T-cell (primary cell): ENCODE measurements around the gene DHX34. TPM values are rescaled to one million over a fixed set of nuclear protein-coding genes. Genes with fewer than 3 reads are reported as not detected.

Experiments used
- ATAC-seq, 4 experiments: fragments of 200-7000 bp in 3 of 4; fragments of 150-1000 bp in 1 of 4; cut with Tn5 transposase; replicated peaks in 1 of 4; 1 replicate in 3 of 4; 2 replicates in 1 of 4; pipeline ENCODE4 v1.10.0; 2021; ENCODE audit warnings: moderate library complexity in 3 of 4, mild to moderate bottlenecking in 2 of 4, moderate number of reproducible peaks in 1 of 4
- CTCF ChIA-PET, 2 donors: fragments of 300-600 bp; sonication (Branson Sonifier 250); formaldehyde crosslinking; loops; one replicate each; lab custom pipeline; 2022; ENCODE audit warnings: antibody characterized with exemption in 2 of 2; lab: Charles Lee
- POLR2A ChIA-PET, 2 donors: fragments of 300-600 bp; sonication (Branson Sonifier 250); formaldehyde crosslinking; loops; one replicate each; lab custom pipeline; 2022; ENCODE audit warnings: antibody characterized with exemption in 2 of 2; lab: Charles Lee
- DNase-seq, 35 experiments: peaks; one replicate each; pipeline versions ENCODE4 v3.0.0 to v3.0.0-alpha.2; 2013 to 2023
- H3K27ac ChIP-seq: one replicate; pipeline ENCODE4 v1.5.1; 2013; ENCODE audit warnings: low read length
- H3K27me3 ChIP-seq, 2 experiments: replicated peaks in 1 of 2; 1 replicate in 1 of 2; 2 replicates in 1 of 2; pipeline versions ENCODE4 v1.6.1 to v1.7.0; 2013; ENCODE audit warnings: low read length in 1 of 2, mixed read lengths in 1 of 2; ENCODE audit not compliant: control insufficient read depth in 2 of 2, insufficient read depth in 2 of 2; ENCODE audit errors: extremely low read depth in 1 of 2
- H3K36me3 ChIP-seq, 2 donors: 1 replicate in 1 of 2; 2 replicates in 1 of 2; pipeline versions ENCODE4 v1.6.1 to v1.7.0; 2013; ENCODE audit warnings: low read length in 1 of 2; ENCODE audit not compliant: control insufficient read depth in 2 of 2, insufficient read depth in 1 of 2; ENCODE audit errors: extremely low read depth in 1 of 2
- H3K4me1 ChIP-seq, 2 experiments: 1 replicate in 1 of 2; 2 replicates in 1 of 2; pipeline versions ENCODE4 v1.6.1 to v1.7.0; 2013; ENCODE audit warnings: low read length in 2 of 2, mixed read lengths in 1 of 2; ENCODE audit not compliant: insufficient read depth in 2 of 2, control insufficient read depth in 1 of 2; ENCODE audit errors: extremely low read depth in 1 of 2
- H3K4me3 ChIP-seq, 2 donors: 1 replicate in 1 of 2; 2 replicates in 1 of 2; pipeline versions ENCODE4 v1.5.1 to v1.7.0; 2013; ENCODE audit warnings: mild to moderate bottlenecking in 2 of 2, low read length in 1 of 2, moderate library complexity in 1 of 2; ENCODE audit not compliant: control insufficient read depth in 1 of 2; ENCODE audit errors: extremely low read depth in 1 of 2
- H3K9me3 ChIP-seq: 2 replicates; pipeline ENCODE4 v1.7.0; 2013
- H3K27ac Mint-ChIP-seq, 2 donors: one replicate each; pipeline ENCODE4 v1.8.0; 2020 to 2021; ENCODE audit warnings: mild to moderate bottlenecking in 2 of 2, mixed read lengths in 2 of 2
- H3K27me3 Mint-ChIP-seq, 2 donors: one replicate each; pipeline ENCODE4 v1.8.0; 2021 to 2022; ENCODE audit warnings: mixed read lengths in 2 of 2
- H3K36me3 Mint-ChIP-seq: one replicate; pipeline ENCODE4 v1.8.0; 2021; ENCODE audit warnings: mixed read lengths
- H3K4me1 Mint-ChIP-seq, 3 donors: one replicate each; pipeline ENCODE4 v1.8.0; 2020 to 2022; ENCODE audit warnings: mixed read lengths in 3 of 3, mild to moderate bottlenecking in 1 of 3
- H3K4me3 Mint-ChIP-seq, 3 donors: one replicate each; pipeline ENCODE4 v1.8.0; 2020 to 2022; ENCODE audit warnings: mild to moderate bottlenecking in 3 of 3, mixed read lengths in 3 of 3, moderate library complexity in 3 of 3
- H3K9me3 Mint-ChIP-seq, 3 donors: one replicate each; pipeline ENCODE4 v1.8.0; 2020 to 2022; ENCODE audit warnings: mixed read lengths in 3 of 3
- WGBS: methylation state at CpG from one replicate; pipeline ENCODE4 v1.1.5; 2013; ENCODE audit warnings: missing lambda C conversion rate; ENCODE audit not compliant: insufficient coverage; 5-methylcytosine and 5-hydroxymethylcytosine counted together
- total RNA-seq, 35 experiments: library from RNA in 6 of 35; stranded (reverse) in 6 of 35; fragments of 120-200 nt in 1 of 35; gene quantifications; one replicate each; pipeline versions ENCODE4 v1.2.1 to v1.2.4 and lab custom pipeline; 2013 to 2026

The DHX34 gene
- total RNA-seq, 5 donors from 2014 or later (not counting 1 experiment from before 2014, with no cell fraction given), result 13.4 to 30.7 (median 28.8) TPM

GRCh38 chr19:47350630-47351029 lies 1.5 kb downstream of the DHX34 start:
- Mint-ChIP-seq H3K36me3 (peaks cover 15% of the 10 kb centered on the region), H3K4me3 (peak overlapping the region; percentile 62 to 99 (median 73)), H3K9me3 (no peaks in the 10 kb centered on the region), H3K27ac (peak overlapping the region; percentile 4 to 5), H3K4me1 (peaks cover 34 to 45% (median 43%) of the 10 kb centered on the region in 3 donors), H3K27me3 (no peaks in the 10 kb centered on the region)
- DNase-seq, result no peak
- ATAC-seq, result no peak
- Histone ChIP-seq H3K4me1 (peaks cover 5 to 22% of the 10 kb centered on the region in 2 experiments), H3K9me3 (no peaks in the 10 kb centered on the region), H3K27me3 (no peaks in the 10 kb centered on the region), H3K36me3 (peaks cover 7 to 37% of the 10 kb centered on the region in 2 donors), H3K4me3 (no peak overlapping the region), H3K27ac (no peak overlapping the region)
- ChIA-PET POLR2A (no interaction called here), CTCF (interaction anchor here in 1 of 2 donors (0.6 kb wide), 1 partner anchor 95 kb away, joined by 3 read pairs; no protein-coding TSS in a partner anchor)
- WGBS, result 75% methylated on average over 5 of the region's 6 CpGs

- Mint-ChIP-seq H3K27ac (no peak overlapping the region), H3K36me3 (peaks cover 24% of the 10 kb centered on the region), H3K9me3 (no peaks in the 10 kb centered on the region), H3K4me1 (peaks cover 34 to 47% (median 45%) of the 10 kb centered on the region in 3 donors), H3K27me3 (no peaks in the 10 kb centered on the region), H3K4me3 (peak overlapping the region in 1 of 3 donors; percentile 26)
- DNase-seq (peak in 4 of 35 experiments; percentile 4 to 23 (median 20)), ATAC-seq (no peak)
- H3K27ac ChIP-seq, result no peak overlapping the region
- no peak overlapping the region for H3K4me3 ChIP-seq
- WGBS, result 100% methylated on average over 2 of the region's 3 CpGs
- ChIA-PET POLR2A (no interaction called here), CTCF (interaction anchor here in 1 of 2 donors (0.6 kb wide), 1 partner anchor 96 kb away, joined by 3 read pairs; no protein-coding TSS in a partner anchor)
- no peaks in the 10 kb centered on the region for H3K9me3 ChIP-seq
- H3K27me3 ChIP-seq, result no peaks in the 10 kb centered on the region
- H3K4me1 ChIP-seq, result peaks cover 5 to 22% of the 10 kb centered on the region in 2 experiments
- peaks cover 7 to 45% of the 10 kb centered on the region in 2 donors for H3K36me3 ChIP-seq
Measured at GRCh38 chr19:47351548-47351947, 2.4 kb downstream of the DHX34 start.

GRCh38 chr19:47352095-47352494 lies 3.0 kb downstream of the DHX34 start:
- ATAC-seq (no peak), DNase-seq (no peak)
- no peak overlapping the region for H3K27ac ChIP-seq
- H3K4me1 Mint-ChIP-seq, result peaks cover 34 to 47% (median 45%) of the 10 kb centered on the region in 3 donors
- H3K4me3 Mint-ChIP-seq, result peak overlapping the region in 2 of 3 donors; percentile 9 to 36
- H3K4me1 ChIP-seq, result peaks cover 5 to 25% of the 10 kb centered on the region in 2 experiments
- CTCF ChIA-PET, result no interaction called here
- H3K4me3 ChIP-seq, result no peak overlapping the region
- peaks cover 27% of the 10 kb centered on the region for H3K36me3 Mint-ChIP-seq
- H3K27me3 ChIP-seq, result no peaks in the 10 kb centered on the region
- H3K9me3 ChIP-seq, result no peaks in the 10 kb centered on the region
- POLR2A ChIA-PET, result no interaction called here
- no peaks in the 10 kb centered on the region for H3K27me3 Mint-ChIP-seq
- H3K9me3 Mint-ChIP-seq, result no peaks in the 10 kb centered on the region
- H3K36me3 ChIP-seq, result peaks cover 13 to 51% of the 10 kb centered on the region in 2 donors
- WGBS, result no CpG with 5 or more reads among the region's 2 CpGs
- peak overlapping the region in 1 of 2 donors; percentile 36 for H3K27ac Mint-ChIP-seq

GRCh38 chr19:47353307-47353712 lies 4.2 kb downstream of the DHX34 start:
- no peak overlapping the region for H3K4me3 ChIP-seq
- H3K36me3 ChIP-seq, result peaks cover 16 to 63% of the 10 kb centered on the region in 2 donors
- Mint-ChIP-seq H3K27ac (no peak overlapping the region), H3K36me3 (peaks cover 37% of the 10 kb centered on the region), H3K4me3 (no peak overlapping the region), H3K27me3 (no peaks in the 10 kb centered on the region), H3K4me1 (peaks cover 34 to 47% (median 45%) of the 10 kb centered on the region in 3 donors), H3K9me3 (no peaks in the 10 kb centered on the region)
- ATAC-seq, result no peak
- peaks cover 5 to 25% of the 10 kb centered on the region in 2 experiments for H3K4me1 ChIP-seq
- no peaks in the 10 kb centered on the region for H3K9me3 ChIP-seq
- DNase-seq, result no peak
- ChIA-PET POLR2A (no interaction called here), CTCF (no interaction called here)
- WGBS, result 97% methylated on average over 24 of the region's 24 CpGs
- no peak overlapping the region for H3K27ac ChIP-seq
- H3K27me3 ChIP-seq, result no peaks in the 10 kb centered on the region

- Mint-ChIP-seq H3K27me3 (no peaks in the 10 kb centered on the region), H3K4me1 (peaks cover 13 to 19% (median 15%) of the 10 kb centered on the region in 3 donors), H3K9me3 (no peaks in the 10 kb centered on the region), H3K4me3 (no peak overlapping the region), H3K36me3 (peaks cover 58% of the 10 kb centered on the region), H3K27ac (no peak overlapping the region)
- Histone ChIP-seq H3K36me3 (peaks cover 27 to 88% of the 10 kb centered on the region in 2 donors), H3K27ac (no peak overlapping the region), H3K9me3 (no peaks in the 10 kb centered on the region), H3K27me3 (no peaks in the 10 kb centered on the region), H3K4me1 (peaks cover 0 to 3% of the 10 kb centered on the region in 2 experiments), H3K4me3 (no peak overlapping the region)
- DNase-seq (no peak), ATAC-seq (no peak)
- CTCF ChIA-PET, result no interaction called here
- 94% methylated on average over 6 of the region's 6 CpGs for WGBS
- POLR2A ChIA-PET, result interaction anchor here in 1 of 2 donors (0.6 kb wide), 1 partner anchor 21 kb away, joined by 3 read pairs; no protein-coding TSS in a partner anchor
Measured at GRCh38 chr19:47356900-47357299, 7.8 kb downstream of the DHX34 start.

GRCh38 chr19:47357788-47358680 lies 8.9 kb downstream of the DHX34 start:
- Mint-ChIP-seq H3K4me1 (peaks cover 4 to 10% (median 6%) of the 10 kb centered on the region in 3 donors), H3K9me3 (no peaks in the 10 kb centered on the region), H3K27me3 (no peaks in the 10 kb centered on the region), H3K27ac (no peak overlapping the region), H3K4me3 (no peak overlapping the region), H3K36me3 (peaks cover 57% of the 10 kb centered on the region)
- Histone ChIP-seq H3K27me3 (no peaks in the 10 kb centered on the region), H3K4me3 (no peak overlapping the region), H3K36me3 (peaks cover 27 to 90% of the 10 kb centered on the region in 2 donors), H3K9me3 (no peaks in the 10 kb centered on the region), H3K27ac (no peak overlapping the region), H3K4me1 (peaks cover 0 to 3% of the 10 kb centered on the region in 2 experiments)
- 97% methylated on average over 20 of the region's 28 CpGs for WGBS
- DNase-seq (no peak), ATAC-seq (no peak)
- POLR2A ChIA-PET, result no interaction called here
- CTCF ChIA-PET, result interaction anchor here in 1 of 2 donors (0.5 kb wide), 1 partner anchor 70 kb away, joined by 3 read pairs; no protein-coding TSS in a partner anchor
